DND-41 (cell line): Measurements from ENCODE around the gene ATP5F1A.
"Not testable (repeated sequence)": the region's sequence is repeated elsewhere in the genome, so short reads cannot be mapped to it uniquely, and the experiment has no call there.

Source experiments
- ATAC-seq: fragments of 200-7000 bp; cut with Tn5 transposase; 3 replicates; pipeline ENCODE4 v1.9.1; 2021; ENCODE audit warnings: low read depth; ENCODE audit not compliant: insufficient read depth
- DNase-seq: peaks from one replicate; pipeline ENCODE4 v3.0.0-alpha.2; 2020
- H2AFZ ChIP-seq: 2 replicates; pipeline ENCODE4 v1.6.0; 2012; ENCODE audit warnings: low read depth, low read length
- H3K27ac ChIP-seq: 2 replicates; pipeline ENCODE4 v1.5.1; 2012; ENCODE audit warnings: low read length, inconsistent platforms
- H3K27me3 ChIP-seq: fragments of 200-600 bp; sonication (generic); 2 replicates; pipeline ENCODE4 v1.6.0; 2012; ENCODE audit warnings: low read length, mild to moderate bottlenecking, inconsistent platforms; ENCODE audit not compliant: insufficient read depth, poor library complexity
- H3K36me3 ChIP-seq: 2 replicates; pipeline ENCODE4 v1.5.1; 2012; ENCODE audit warnings: low read length, inconsistent platforms; ENCODE audit not compliant: insufficient read depth
- H3K4me1 ChIP-seq: 2 replicates; pipeline ENCODE4 v1.5.1; 2012; ENCODE audit warnings: mild to moderate bottlenecking, low read length; ENCODE audit not compliant: insufficient read depth
- H3K4me2 ChIP-seq: 2 replicates; pipeline ENCODE4 v1.6.0; 2012; ENCODE audit warnings: mild to moderate bottlenecking, moderate library complexity, low read length, inconsistent platforms; ENCODE audit not compliant: insufficient read depth
- H3K4me3 ChIP-seq, 2 experiments: fragments of 200-600 bp in 1 of 2; shearing (Covaris generic) in 1 of 2; 2 replicates each; pipeline ENCODE4 v1.5.1; 2012 to 2016; ENCODE audit warnings: inconsistent platforms in 2 of 2, low read length in 2 of 2, mild to moderate bottlenecking in 2 of 2, low read depth in 1 of 2, moderate library complexity in 1 of 2
- H3K79me2 ChIP-seq: 2 replicates; pipeline ENCODE4 v1.6.0; 2012; ENCODE audit warnings: low read length, inconsistent platforms; ENCODE audit not compliant: insufficient read depth
- H3K9ac ChIP-seq: 2 replicates; pipeline ENCODE4 v1.6.0; 2012; ENCODE audit warnings: low read depth, mild to moderate bottlenecking, inconsistent platforms, low read length, moderate library complexity
- H3K9me3 ChIP-seq: 2 replicates; pipeline ENCODE4 v1.5.1; 2012; ENCODE audit warnings: low read length, moderate library complexity, mild to moderate bottlenecking, inconsistent platforms; ENCODE audit not compliant: insufficient read depth, severe bottlenecking
- H4K20me1 ChIP-seq: 2 replicates; pipeline ENCODE4 v1.6.0; 2012; ENCODE audit warnings: low read length; ENCODE audit not compliant: insufficient read depth
- CTCF ChIP-seq: IDR thresholded peaks from 2 replicates; pipeline ENCODE4 v1.5.1; 2012; ENCODE audit warnings: borderline replicate concordance, low read length, moderate library complexity, mild to moderate bottlenecking; ENCODE audit not compliant: poor library complexity, severe bottlenecking; ENCODE audit errors: extremely low read depth
- EZH2 ChIP-seq: IDR thresholded peaks from 3 replicates; pipeline ENCODE4 v1.6.1; 2012; ENCODE audit warnings: borderline replicate concordance, low read depth, mild to moderate bottlenecking, moderate library complexity, low read length, inconsistent platforms; ENCODE audit not compliant: severe bottlenecking

The ATP5F1A gene

GRCh38 chr18:46050268-46050667, 47.8 kb downstream of the ATP5F1A start:
- Histone ChIP-seq H3K9ac (no peak overlapping the region), H3K4me2 (no peak overlapping the region), H3K4me3 (no peak overlapping the region), H3K9me3 (no peaks in the 10 kb centered on the region), H4K20me1 (no peaks in the 10 kb centered on the region), H3K79me2 (no peaks in the 10 kb centered on the region), H2AFZ (no peak overlapping the region), H3K36me3 (no peaks in the 10 kb centered on the region), H3K27me3 (no peaks in the 10 kb centered on the region), H3K4me1 (peaks cover 13% of the 10 kb centered on the region), H3K27ac (no peak overlapping the region)
- no peak for ATAC-seq
- no peak for TF ChIP-seq EZH2
- TF ChIP-seq CTCF = no peak
- DNase-seq = no peak

- Histone ChIP-seq H3K4me2 (no peak overlapping the region), H2AFZ (no peak overlapping the region), H3K4me3 (no peak overlapping the region), H4K20me1 (no peaks in the 10 kb centered on the region), H3K27ac (no peak overlapping the region), H3K4me1 (peaks cover 7% of the 10 kb centered on the region; the same call in 1 of the 2 replicates), H3K79me2 (no peaks in the 10 kb centered on the region), H3K9ac (no peak overlapping the region), H3K27me3 (no peaks in the 10 kb centered on the region), H3K9me3 (no peaks in the 10 kb centered on the region), H3K36me3 (no peaks in the 10 kb centered on the region)
- TF ChIP-seq CTCF = no peak
- no peak for TF ChIP-seq EZH2
- ATAC-seq = no peak
- no peak for DNase-seq
Observed at GRCh38 chr18:46048641-46049040, 49.5 kb downstream of the ATP5F1A start.

- not testable (repeated sequence) for H3K79me2 ChIP-seq, DNase-seq, H3K4me3 ChIP-seq, H3K27me3 ChIP-seq, H3K4me2 ChIP-seq, H3K9ac ChIP-seq, H3K36me3 ChIP-seq, H3K27ac ChIP-seq, H4K20me1 ChIP-seq, ATAC-seq, H2AFZ ChIP-seq, H3K9me3 ChIP-seq
- H3K4me1 ChIP-seq = peaks cover 18% of the 10 kb centered on the region
Observed at GRCh38 chr18:46047369-46047768, 50.7 kb downstream of the ATP5F1A start.

- Histone ChIP-seq H3K4me3 (no peak overlapping the region), H3K27me3 (no peaks in the 10 kb centered on the region), H2AFZ (no peak overlapping the region), H3K79me2 (no peaks in the 10 kb centered on the region), H3K36me3 (no peaks in the 10 kb centered on the region), H3K4me2 (no peak overlapping the region), H3K9me3 (no peaks in the 10 kb centered on the region), H4K20me1 (no peaks in the 10 kb centered on the region), H3K9ac (no peak overlapping the region), H3K27ac (no peak overlapping the region), H3K4me1 (peaks cover 18% of the 10 kb centered on the region)
- TF ChIP-seq CTCF (no peak), EZH2 (no peak)
- no peak for DNase-seq
- no peak for ATAC-seq
Observed at GRCh38 chr18:46046688-46047087, 51.4 kb downstream of the ATP5F1A start.
